Activated CD4-positive, alpha-beta T cell treated with anti-CD3 and anti-CD28 coated beads, Interleukin-2, amount 10 ng/mL, durations not matched to agents 24 days and 14 days (primary cell): ENCODE measurements around the gene TAF1D. TPM values are rescaled to one million over a fixed set of nuclear protein-coding genes. Genes with fewer than 3 reads are reported as not detected.
"Not testable (repeated sequence)": the region's sequence is repeated elsewhere in the genome, so short reads cannot be mapped to it uniquely, and the experiment has no call there.

Experiments
- DNase-seq: peaks from one replicate; pipeline ENCODE4 v3.0.0; 2022
- H3K27ac Mint-ChIP-seq: one replicate; pipeline ENCODE4 v1.8.0; 2022; ENCODE audit warnings: mild to moderate bottlenecking, mixed read lengths
- H3K27me3 Mint-ChIP-seq: one replicate; pipeline ENCODE4 v1.8.0; 2022; ENCODE audit warnings: mixed read lengths
- H3K36me3 Mint-ChIP-seq: one replicate; pipeline ENCODE4 v1.8.0; 2022; ENCODE audit warnings: low read depth, mild to moderate bottlenecking, mixed read lengths
- H3K4me1 Mint-ChIP-seq: one replicate; pipeline ENCODE4 v1.8.0; 2021; ENCODE audit warnings: mixed read lengths
- H3K4me3 Mint-ChIP-seq: one replicate; pipeline ENCODE4 v1.8.0; 2022; ENCODE audit warnings: mild to moderate bottlenecking, moderate library complexity, mixed read lengths
- H3K9me3 Mint-ChIP-seq: one replicate; pipeline ENCODE4 v1.8.0; 2021; ENCODE audit warnings: mixed read lengths
- intact Hi-C: fragments of 100-400 bp; cut with micrococcal nuclease; formaldehyde crosslinking; loops from one replicate; pipeline ENCODE4 v1.15.1; 2023
- total RNA-seq: library from RNA; stranded (reverse); gene quantifications from 2 replicates; pipeline ENCODE4 v1.2.3, GENCODE V29; 2022

TAF1D gene
- total RNA-seq, 1 donor from 2014 or later: 342 TPM

GRCh38 chr11:93766504-93766903 is 25.2 kb upstream of the TAF1D start:
- Mint-ChIP-seq H3K9me3 (peaks cover 11% of the 10 kb centered on the region), H3K36me3 (peaks cover 19% of the 10 kb centered on the region), H3K27ac (no peak overlapping the region), H3K4me3 (no peak overlapping the region), H3K4me1 (no peaks in the 10 kb centered on the region), H3K27me3 (no peaks in the 10 kb centered on the region)
- DNase-seq: no peak
- intact Hi-C loops: no loop called here

- Mint-ChIP-seq H3K27ac (no peak overlapping the region), H3K27me3 (no peaks in the 10 kb centered on the region), H3K9me3 (peaks cover 11% of the 10 kb centered on the region), H3K36me3 (peaks cover 21% of the 10 kb centered on the region), H3K4me3 (no peak overlapping the region), H3K4me1 (no peaks in the 10 kb centered on the region)
- intact Hi-C loops: no loop called here
- no peak for DNase-seq
Observed at GRCh38 chr11:93765551-93765950, 24.3 kb upstream of the TAF1D start.

- intact Hi-C loops: no loop called here
- Mint-ChIP-seq H3K9me3 (peaks cover 11% of the 10 kb centered on the region), H3K27me3 (no peaks in the 10 kb centered on the region), H3K36me3 (peaks cover 40% of the 10 kb centered on the region), H3K4me1 (no peaks in the 10 kb centered on the region), H3K4me3 (no peak overlapping the region), H3K27ac (no peak overlapping the region)
- DNase-seq: no peak
Observed at GRCh38 chr11:93761910-93762309, 20.6 kb upstream of the TAF1D start.

GRCh38 chr11:93759123-93759522 is 17.8 kb upstream of the TAF1D start:
- H3K9me3 Mint-ChIP-seq, DNase-seq, H3K4me1 Mint-ChIP-seq, H3K27ac Mint-ChIP-seq, H3K27me3 Mint-ChIP-seq, intact Hi-C loops, H3K4me3 Mint-ChIP-seq: not testable (repeated sequence)
- peaks cover 33% of the 10 kb centered on the region for H3K36me3 Mint-ChIP-seq

- Mint-ChIP-seq H3K4me1 (no peaks in the 10 kb centered on the region), H3K27me3 (no peaks in the 10 kb centered on the region), H3K36me3 (peaks cover 29% of the 10 kb centered on the region), H3K9me3 (peaks cover 4% of the 10 kb centered on the region), H3K27ac (no peak overlapping the region), H3K4me3 (no peak overlapping the region)
- DNase-seq: no peak
- intact Hi-C loops: no loop called here
Observed at GRCh38 chr11:93757924-93758865, 16.9 kb upstream of the TAF1D start.

GRCh38 chr11:93757301-93757700 is 16.0 kb upstream of the TAF1D start:
- no peak for DNase-seq
- peaks cover 4% of the 10 kb centered on the region for H3K9me3 Mint-ChIP-seq
- no peak overlapping the region for H3K4me3 Mint-ChIP-seq
- H3K4me1 Mint-ChIP-seq: no peaks in the 10 kb centered on the region
- intact Hi-C loops: no loop called here
- H3K36me3 Mint-ChIP-seq: peaks cover 27% of the 10 kb centered on the region
- H3K27ac Mint-ChIP-seq: no peak overlapping the region
- no peaks in the 10 kb centered on the region for H3K27me3 Mint-ChIP-seq

- Mint-ChIP-seq H3K27me3 (no peaks in the 10 kb centered on the region), H3K27ac (no peak overlapping the region), H3K36me3 (peaks cover 27% of the 10 kb centered on the region), H3K9me3 (peaks cover 4% of the 10 kb centered on the region), H3K4me1 (no peaks in the 10 kb centered on the region), H3K4me3 (no peak overlapping the region)
- intact Hi-C loops: no loop called here
- DNase-seq: no peak
Observed at GRCh38 chr11:93756748-93757147, 15.5 kb upstream of the TAF1D start.

GRCh38 chr11:93753241-93753640 is 11.9 kb upstream of the TAF1D start:
- H3K27me3 Mint-ChIP-seq: no peaks in the 10 kb centered on the region
- peaks cover 14% of the 10 kb centered on the region for H3K36me3 Mint-ChIP-seq
- no peak overlapping the region for H3K27ac Mint-ChIP-seq
- intact Hi-C loops: no loop called here
- DNase-seq: no peak
- no peaks in the 10 kb centered on the region for H3K4me1 Mint-ChIP-seq
- H3K9me3 Mint-ChIP-seq: no peaks in the 10 kb centered on the region
- H3K4me3 Mint-ChIP-seq: no peak overlapping the region

- H3K27me3 Mint-ChIP-seq: no peaks in the 10 kb centered on the region
- DNase-seq: no peak
- no peaks in the 10 kb centered on the region for H3K4me1 Mint-ChIP-seq
- H3K4me3 Mint-ChIP-seq: no peak overlapping the region
- H3K36me3 Mint-ChIP-seq: peaks cover 9% of the 10 kb centered on the region
- no peak overlapping the region for H3K27ac Mint-ChIP-seq
- no peaks in the 10 kb centered on the region for H3K9me3 Mint-ChIP-seq
- intact Hi-C loops: no loop called here
Observed at GRCh38 chr11:93751001-93751400, 9.7 kb upstream of the TAF1D start.

GRCh38 chr11:93747122-93747521 is 5.8 kb upstream of the TAF1D start:
- no peak for DNase-seq
- Mint-ChIP-seq H3K4me3 (no peak overlapping the region), H3K9me3 (no peaks in the 10 kb centered on the region), H3K4me1 (peaks cover 9% of the 10 kb centered on the region), H3K27ac (no peak overlapping the region), H3K27me3 (no peaks in the 10 kb centered on the region), H3K36me3 (peaks cover 7% of the 10 kb centered on the region)
- intact Hi-C loops: no loop called here

- Mint-ChIP-seq H3K4me3 (no peak overlapping the region), H3K27me3 (no peaks in the 10 kb centered on the region), H3K4me1 (peaks cover 9% of the 10 kb centered on the region), H3K27ac (no peak overlapping the region), H3K36me3 (peaks cover 11% of the 10 kb centered on the region), H3K9me3 (no peaks in the 10 kb centered on the region)
- intact Hi-C loops: no loop called here
- no peak for DNase-seq
Observed at GRCh38 chr11:93746101-93746500, 4.8 kb upstream of the TAF1D start.

GRCh38 chr11:93745005-93745755 is 3.9 kb upstream of the TAF1D start:
- H3K27me3 Mint-ChIP-seq, DNase-seq, intact Hi-C loops, H3K4me3 Mint-ChIP-seq, H3K27ac Mint-ChIP-seq, H3K9me3 Mint-ChIP-seq: not testable (repeated sequence)
- Mint-ChIP-seq H3K36me3 (peaks cover 18% of the 10 kb centered on the region), H3K4me1 (peaks cover 11% of the 10 kb centered on the region)

GRCh38 chr11:93744669-93745004 is 3.3 kb upstream of the TAF1D start:
- Mint-ChIP-seq H3K27me3 (no peaks in the 10 kb centered on the region), H3K27ac (no peak overlapping the region), H3K36me3 (peaks cover 21% of the 10 kb centered on the region), H3K4me3 (no peak overlapping the region), H3K4me1 (peaks cover 12% of the 10 kb centered on the region), H3K9me3 (no peaks in the 10 kb centered on the region)
- no peak for DNase-seq
- intact Hi-C loops: loop anchor here (5.0 kb wide), 1 partner anchor 547 kb away; the partner anchor contains the start of gene SLC36A4

- Mint-ChIP-seq H3K36me3 (peaks cover 34% of the 10 kb centered on the region), H3K4me1 (peaks cover 24% of the 10 kb centered on the region), H3K27ac (peak overlapping the region; percentile 37), H3K9me3 (no peaks in the 10 kb centered on the region), H3K27me3 (no peaks in the 10 kb centered on the region), H3K4me3 (peak overlapping the region; percentile 67)
- DNase-seq: no peak
- intact Hi-C loops: loop anchor here (5.0 kb wide), 1 partner anchor 546 kb away; the partner anchor contains the start of gene SLC36A4
Observed at GRCh38 chr11:93743291-93743690, 2.0 kb upstream of the TAF1D start.
